ENCODE data around the gene TNFRSF8. TPM values are rescaled to one million over a fixed set of nuclear protein-coding genes. Genes with fewer than 3 reads are reported as not detected.
A peak's percentile ranks its signal among the peaks of the same experiment; 100 is the strongest.

TNFRSF8 gene
- total RNA-seq, 1 donor from 2014 or later = 33.2 TPM

- H3K9me3 Mint-ChIP-seq = peaks cover 9% of the 10 kb centered on the region
- H3K4me3 Mint-ChIP-seq = peak overlapping the region; percentile 26
- no peaks in the 10 kb centered on the region for H3K27me3 Mint-ChIP-seq
- H3K4me1 Mint-ChIP-seq = peaks cover 81% of the 10 kb centered on the region
- intact Hi-C loops (cut with micrococcal nuclease) = no loop called here
- peak overlapping the region; percentile 91 for H3K27ac Mint-ChIP-seq
- DNase-seq = peak; percentile 67
- H3K36me3 Mint-ChIP-seq (ENCODE audit: low read depth) = peaks cover 10% of the 10 kb centered on the region
Measured at GRCh38 chr1:12153181-12153785, 90.2 kb downstream of the TNFRSF8 start.

GRCh38 chr1:12155328-12155727 lies 92.2 kb downstream of the TNFRSF8 start:
- intact Hi-C loops (cut with micrococcal nuclease) = loop anchor here (5.0 kb wide), 1 partner anchor 88 kb away; no protein-coding TSS in a partner anchor
- Mint-ChIP-seq H3K27me3 (no peaks in the 10 kb centered on the region), H3K4me3 (peak overlapping the region; percentile 1), H3K27ac (peak overlapping the region; percentile 51), H3K9me3 (no peaks in the 10 kb centered on the region), H3K4me1 (peaks cover 73% of the 10 kb centered on the region), H3K36me3 (ENCODE audit: low read depth) (no peaks in the 10 kb centered on the region)
- DNase-seq = no peak

GRCh38 chr1:12157366-12158231 lies 94.5 kb downstream of the TNFRSF8 start:
- no peaks in the 10 kb centered on the region for H3K27me3 Mint-ChIP-seq
- H3K9me3 Mint-ChIP-seq = no peaks in the 10 kb centered on the region
- intact Hi-C loops (cut with micrococcal nuclease) = loop anchor here (1.0 to 5.0 kb wide), 5 partner anchors 7 to 90 kb away; no protein-coding TSS in a partner anchor
- peaks cover 74% of the 10 kb centered on the region for H3K4me1 Mint-ChIP-seq
- peak overlapping the region; percentile 78 for H3K4me3 Mint-ChIP-seq
- H3K36me3 Mint-ChIP-seq (ENCODE audit: low read depth) = no peaks in the 10 kb centered on the region
- peak overlapping the region; percentile 94 for H3K27ac Mint-ChIP-seq
- DNase-seq = peak; percentile 83

GRCh38 chr1:12158357-12159092 lies 95.4 kb downstream of the TNFRSF8 start:
- peak overlapping the region; percentile 94 for H3K27ac Mint-ChIP-seq
- no peaks in the 10 kb centered on the region for H3K9me3 Mint-ChIP-seq
- no peaks in the 10 kb centered on the region for H3K27me3 Mint-ChIP-seq
- intact Hi-C loops (cut with micrococcal nuclease) = loop anchor here (1.0 to 5.0 kb wide), 2 partner anchors 8 to 91 kb away; no protein-coding TSS in a partner anchor
- peaks cover 75% of the 10 kb centered on the region for H3K4me1 Mint-ChIP-seq
- H3K36me3 Mint-ChIP-seq (ENCODE audit: low read depth) = no peaks in the 10 kb centered on the region
- no peak for DNase-seq
- peak overlapping the region; percentile 78 for H3K4me3 Mint-ChIP-seq

GRCh38 chr1:12159816-12160215 lies 96.7 kb downstream of the TNFRSF8 start:
- H3K4me1 Mint-ChIP-seq = peaks cover 84% of the 10 kb centered on the region
- DNase-seq = peak; percentile 75
- intact Hi-C loops (cut with micrococcal nuclease) = loop anchor here (5.0 kb wide), 3 partner anchors 33 to 113 kb away; no protein-coding TSS in a partner anchor

GRCh38 chr1:12161324-12161661 lies 98.2 kb downstream of the TNFRSF8 start:
- Mint-ChIP-seq H3K36me3 (ENCODE audit: low read depth) (peaks cover 1% of the 10 kb centered on the region), H3K4me1 (peaks cover 80% of the 10 kb centered on the region), H3K4me3 (peak overlapping the region; percentile 76), H3K9me3 (no peaks in the 10 kb centered on the region), H3K27me3 (no peaks in the 10 kb centered on the region), H3K27ac (peak overlapping the region; percentile 95)
- DNase-seq = peak; percentile 73
- intact Hi-C loops (cut with micrococcal nuclease) = loop anchor here (5.0 kb wide), 2 partner anchors 34 to 114 kb away; no protein-coding TSS in a partner anchor

More at GRCh38 chr1:12159816-12160215, 96.7 kb downstream of the TNFRSF8 start:
- peak overlapping the region; percentile 91 for H3K27ac Mint-ChIP-seq
- peak overlapping the region; percentile 63 for H3K4me3 Mint-ChIP-seq
- no peaks in the 10 kb centered on the region for H3K9me3 Mint-ChIP-seq
- no peaks in the 10 kb centered on the region for H3K36me3 Mint-ChIP-seq (ENCODE audit: low read depth)
- H3K27me3 Mint-ChIP-seq = no peaks in the 10 kb centered on the region

- H3K27ac Mint-ChIP-seq = peak overlapping the region; percentile 95
- peak; percentile 93 for DNase-seq
- no peaks in the 10 kb centered on the region for H3K9me3 Mint-ChIP-seq
- intact Hi-C loops (cut with micrococcal nuclease) = loop anchor here (1.0 to 5.0 kb wide), 3 partner anchors 16 to 115 kb away; no protein-coding TSS in a partner anchor
- H3K27me3 Mint-ChIP-seq = no peaks in the 10 kb centered on the region
- H3K4me1 Mint-ChIP-seq = peaks cover 77% of the 10 kb centered on the region
- peaks cover 1% of the 10 kb centered on the region for H3K36me3 Mint-ChIP-seq (ENCODE audit: low read depth)
- peak overlapping the region; percentile 76 for H3K4me3 Mint-ChIP-seq
Measured at GRCh38 chr1:12161662-12162458, 98.8 kb downstream of the TNFRSF8 start.

- intact Hi-C loops (cut with micrococcal nuclease) = loop anchor here (1.0 to 5.0 kb wide), 3 partner anchors 16 to 115 kb away; no protein-coding TSS in a partner anchor
- H3K27ac Mint-ChIP-seq = peak overlapping the region; percentile 95
- peak overlapping the region; percentile 76 for H3K4me3 Mint-ChIP-seq
- peaks cover 72% of the 10 kb centered on the region for H3K4me1 Mint-ChIP-seq
- DNase-seq = no peak
- no peaks in the 10 kb centered on the region for H3K9me3 Mint-ChIP-seq
- H3K27me3 Mint-ChIP-seq = no peaks in the 10 kb centered on the region
- H3K36me3 Mint-ChIP-seq (ENCODE audit: low read depth) = peaks cover 3% of the 10 kb centered on the region
Measured at GRCh38 chr1:12162459-12163137, 99.5 kb downstream of the TNFRSF8 start.

- Mint-ChIP-seq H3K27me3 (no peaks in the 10 kb centered on the region), H3K27ac (peak overlapping the region; percentile 95), H3K9me3 (no peaks in the 10 kb centered on the region), H3K36me3 (ENCODE audit: low read depth) (peaks cover 9% of the 10 kb centered on the region), H3K4me1 (peaks cover 71% of the 10 kb centered on the region), H3K4me3 (peak overlapping the region; percentile 47)
- DNase-seq = no peak
- intact Hi-C loops (cut with micrococcal nuclease) = loop anchor here (5.0 kb wide), 2 partner anchors 36 to 116 kb away; no protein-coding TSS in a partner anchor
Measured at GRCh38 chr1:12163210-12163609, 100.1 kb downstream of the TNFRSF8 start.

GRCh38 chr1:12164210-12164609 lies 101.1 kb downstream of the TNFRSF8 start:
- Mint-ChIP-seq H3K27me3 (no peaks in the 10 kb centered on the region), H3K27ac (peak overlapping the region; percentile 36), H3K4me3 (no peak overlapping the region), H3K9me3 (no peaks in the 10 kb centered on the region), H3K4me1 (peaks cover 71% of the 10 kb centered on the region), H3K36me3 (ENCODE audit: low read depth) (peaks cover 18% of the 10 kb centered on the region)
- intact Hi-C loops (cut with micrococcal nuclease) = loop anchor here (5.0 kb wide), 2 partner anchors 37 to 117 kb away; no protein-coding TSS in a partner anchor
- DNase-seq = no peak

- intact Hi-C loops (cut with micrococcal nuclease) = no loop called here
- H3K4me3 Mint-ChIP-seq = no peak overlapping the region
- DNase-seq = no peak
- H3K27ac Mint-ChIP-seq = no peak overlapping the region
- peaks cover 75% of the 10 kb centered on the region for H3K4me1 Mint-ChIP-seq
- H3K36me3 Mint-ChIP-seq (ENCODE audit: low read depth) = peaks cover 27% of the 10 kb centered on the region
- H3K9me3 Mint-ChIP-seq = no peaks in the 10 kb centered on the region
- no peaks in the 10 kb centered on the region for H3K27me3 Mint-ChIP-seq
Measured at GRCh38 chr1:12165342-12165741, 102.2 kb downstream of the TNFRSF8 start.

GRCh38 chr1:12166834-12167492 lies 103.9 kb downstream of the TNFRSF8 start, which contains the start of gene TNFRSF1B:
Gene TNFRSF1B, plus strand, starts transcription at chr1:12166991. Its CDS starts 101 bp downstream, at chr1:12167092.
- Mint-ChIP-seq H3K4me1 (peaks cover 71% of the 10 kb centered on the region), H3K36me3 (ENCODE audit: low read depth) (peaks cover 38% of the 10 kb centered on the region), H3K9me3 (no peaks in the 10 kb centered on the region), H3K4me3 (peak within 1 kb of the TSS; percentile 100), H3K27ac (peak within 1 kb of the TSS; percentile 100), H3K27me3 (no peaks in the 10 kb centered on the region)
- intact Hi-C loops (cut with micrococcal nuclease) = loop anchor here (1.0 kb wide), 1 partner anchor 11 kb away; no protein-coding TSS in a partner anchor
- DNase-seq = peak; percentile 95

All from activated CD4-positive, alpha-beta T cell treated with anti-CD3 and anti-CD28 coated beads, Interleukin-2, amount 10 ng/mL, durations not matched to agents 24 days and 14 days (primary cell).